ACHN (cell line): ENCODE measurements around the gene KLK5.
"Not testable (repeated sequence)": the region's sequence is repeated elsewhere in the genome, so short reads cannot be mapped to it uniquely, and the experiment has no call there.

ENCODE experiments used
- DNase-seq: peaks from one replicate; pipeline ENCODE4 v3.0.0-alpha.2; 2015
- in situ Hi-C: cut with HindIII; loops from 2 replicates; pipeline ENCODE4 v1.10.0; 2017; ENCODE audit warnings: low sequenced_read_pairs, low pct_ligation_motif_present, low pct_unique_long_range_greater_than_20kb

KLK5 gene

DNA sequence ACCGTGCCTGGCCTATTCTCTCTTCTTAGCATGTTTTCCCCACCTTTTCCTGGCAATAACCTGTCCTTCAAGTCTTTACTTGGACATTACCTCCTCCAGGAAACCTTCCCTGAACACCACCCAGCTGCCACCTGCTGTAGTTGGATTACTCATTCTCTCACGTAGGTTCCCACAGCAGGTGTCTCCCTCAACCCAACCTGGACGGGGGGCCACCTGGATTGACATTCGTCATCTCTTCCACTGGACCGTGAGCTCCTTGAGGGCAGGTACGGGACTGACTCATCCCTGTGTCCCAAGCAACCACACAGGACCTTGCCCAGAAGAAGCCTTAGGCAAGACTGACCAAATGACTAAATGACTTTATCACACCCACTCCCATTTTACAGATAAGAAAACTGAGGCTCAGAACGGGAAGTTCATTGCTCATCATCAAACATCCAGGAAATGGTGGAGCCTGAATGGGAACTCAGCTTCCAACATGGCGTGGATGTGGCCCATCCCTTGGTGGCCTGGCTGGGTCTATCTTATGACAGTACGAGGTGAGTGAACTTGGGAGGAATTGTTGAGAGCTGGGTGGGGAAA is 20.0 kb upstream of the KLK5 start:
- in situ Hi-C loops = no loop called here
- no peak for DNase-seq

DNA sequence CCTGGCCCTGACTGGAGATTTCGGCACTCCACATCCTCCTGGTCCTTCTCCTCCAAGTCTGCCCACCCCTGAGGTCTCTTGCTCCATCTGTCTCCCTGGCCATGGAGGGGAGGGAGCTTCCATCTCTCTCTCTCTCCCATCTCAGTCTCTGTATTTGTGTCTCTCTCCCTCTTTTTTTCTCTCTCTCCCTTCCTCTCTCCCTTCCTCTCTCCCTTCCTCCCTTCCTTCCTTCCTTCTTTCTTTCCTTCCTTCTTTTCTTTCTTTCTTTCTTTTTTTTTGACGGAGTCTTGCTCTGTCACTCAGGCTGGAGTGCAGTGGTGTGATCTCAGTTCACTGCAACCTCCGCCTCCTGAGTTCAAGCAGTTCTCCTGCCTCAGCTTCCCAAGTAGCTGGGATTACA is 17.0 kb upstream of the KLK5 start:
- DNase-seq, in situ Hi-C loops: not testable (repeated sequence)

DNA sequence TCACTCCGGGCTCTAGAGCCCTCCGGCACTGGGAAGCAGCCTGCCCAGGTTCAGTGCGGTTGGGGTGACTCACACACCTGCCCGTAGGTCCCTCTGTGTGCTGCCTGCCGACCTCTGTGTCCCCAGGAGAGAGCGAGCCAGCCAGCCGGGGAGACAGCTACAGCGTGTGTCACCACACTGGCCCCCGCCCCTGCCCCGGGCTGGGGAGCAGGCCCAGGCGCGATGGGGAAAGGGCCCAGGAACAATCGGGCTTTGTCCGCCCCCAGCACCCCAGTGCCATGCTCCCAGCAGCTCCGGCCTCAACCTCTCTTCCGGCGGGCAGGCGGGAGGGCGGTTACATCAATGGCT is 16.5 kb upstream of the KLK5 start, which contains the start of gene KLK6:
TSS of gene KLK6 (minus strand) at position 179 of the 348 bp plus-strand sequence. CDS start 1,487 bp downstream, outside the sequence.
- no peak for DNase-seq
- in situ Hi-C loops = no loop called here

DNA sequence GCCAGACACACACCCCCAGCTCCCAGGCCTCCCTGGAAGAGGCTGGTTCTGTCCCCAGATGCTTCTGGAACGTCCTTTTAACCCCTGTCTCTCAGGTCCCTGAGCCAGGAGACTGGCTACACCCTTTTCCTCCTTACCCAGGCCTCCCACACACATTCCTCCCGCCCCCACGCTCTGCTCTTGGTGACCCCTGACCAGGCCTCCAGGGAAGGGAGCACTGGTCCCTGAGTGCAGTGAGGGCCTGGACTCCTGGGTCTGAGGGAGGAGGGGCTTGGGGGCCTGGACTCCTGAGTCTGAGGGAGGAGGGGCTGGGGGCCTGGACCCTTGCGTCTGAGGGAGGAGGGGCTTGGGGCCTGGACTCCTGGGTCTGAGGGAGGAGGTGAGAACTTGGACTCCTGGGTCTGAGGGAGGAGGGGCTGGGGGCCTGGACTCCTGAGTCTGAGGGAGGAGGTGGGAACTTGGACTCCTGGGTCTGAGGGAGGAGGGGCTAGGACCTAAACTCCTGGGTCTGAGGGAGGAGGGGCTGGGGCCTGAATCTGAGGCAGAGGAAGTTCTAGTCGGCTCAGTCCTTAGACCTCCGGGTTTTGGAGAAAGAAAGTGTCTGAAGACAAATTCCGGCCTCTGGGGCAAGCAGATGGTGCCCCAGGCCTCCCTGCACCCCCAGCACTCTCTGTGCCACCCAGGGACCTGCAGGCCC is 16.0 kb upstream of the KLK5 start:
- in situ Hi-C loops = no loop called here
- DNase-seq = no peak

DNA sequence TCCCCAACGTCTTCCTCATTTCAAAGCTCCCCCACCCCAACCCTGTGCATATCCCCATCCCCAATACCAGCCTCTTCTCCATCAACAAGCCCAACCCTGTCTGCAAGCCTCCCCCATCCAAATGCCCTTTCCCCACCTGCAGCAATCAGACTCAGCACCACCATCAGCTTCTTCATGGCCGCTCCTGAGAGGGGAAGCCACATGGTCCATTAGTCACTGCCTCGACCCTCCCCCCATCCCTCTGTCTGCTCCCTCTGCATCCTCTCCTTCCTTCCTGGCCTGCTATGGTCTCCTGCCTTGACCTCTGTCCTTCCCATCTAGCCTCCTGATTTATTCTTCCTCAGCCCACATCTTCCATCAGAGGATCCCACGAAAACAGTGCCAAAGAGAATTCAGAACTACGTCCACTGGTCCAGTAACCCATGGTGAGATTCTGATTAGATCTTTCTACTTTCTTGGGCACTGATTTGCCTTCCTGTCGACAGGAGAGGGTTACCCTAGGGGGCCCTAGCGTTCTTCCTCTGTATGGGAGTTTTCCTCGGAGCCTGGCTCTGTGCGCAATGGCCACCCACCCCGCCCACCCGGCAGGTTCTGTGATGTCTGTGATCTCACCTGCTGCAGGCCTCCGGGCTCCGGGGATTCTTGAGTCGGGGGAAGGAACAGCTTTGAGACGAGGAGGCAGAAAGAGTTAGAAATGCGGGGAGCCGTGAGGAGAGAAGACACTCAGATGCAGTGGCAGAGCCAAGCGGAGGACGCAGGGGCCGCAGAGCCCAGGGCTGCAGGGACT is 15.3 kb upstream of the KLK5 start:
- in situ Hi-C loops = no loop called here
- no peak for DNase-seq

DNA sequence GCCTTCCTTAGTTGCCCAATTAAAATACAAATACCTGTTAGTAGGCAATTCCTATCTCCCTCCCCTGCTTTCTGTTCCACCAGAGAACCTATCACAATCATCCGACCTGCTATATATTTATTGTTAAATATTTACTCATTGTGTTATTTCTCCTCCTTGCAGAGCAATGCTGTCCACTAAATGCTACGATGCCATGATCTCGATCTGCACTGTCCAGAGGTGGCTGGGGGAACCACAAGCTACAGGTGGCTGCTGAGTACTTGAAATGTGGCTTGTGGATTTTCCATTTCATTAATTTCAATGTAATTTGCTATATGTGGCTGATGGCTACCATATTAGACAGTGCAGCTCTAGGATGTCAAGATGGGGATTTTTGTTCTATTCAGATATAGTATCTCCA is 11.4 kb upstream of the KLK5 start:
- in situ Hi-C loops = no loop called here
- DNase-seq = no peak

DNA sequence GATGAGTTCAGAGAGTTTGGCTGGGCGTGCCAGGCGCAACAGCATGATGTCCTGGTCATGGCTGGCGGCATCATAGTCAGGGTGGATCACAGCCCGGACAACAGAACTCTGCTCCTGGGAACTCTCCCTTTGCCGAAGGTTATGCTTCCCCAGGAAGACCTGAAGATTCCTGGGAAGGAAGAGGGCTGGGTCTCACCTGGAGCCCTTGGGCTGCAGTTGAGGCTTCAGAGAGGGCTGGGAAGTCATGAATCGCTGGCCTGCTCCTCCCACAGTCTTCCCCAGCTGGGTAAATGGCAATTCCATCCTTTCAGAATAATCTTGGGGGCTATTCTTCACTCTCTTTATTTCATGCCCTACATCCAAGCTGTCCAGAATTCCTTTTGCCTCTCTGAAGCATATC is 10.5 kb upstream of the KLK5 start:
- no peak for DNase-seq
- in situ Hi-C loops = no loop called here

DNA sequence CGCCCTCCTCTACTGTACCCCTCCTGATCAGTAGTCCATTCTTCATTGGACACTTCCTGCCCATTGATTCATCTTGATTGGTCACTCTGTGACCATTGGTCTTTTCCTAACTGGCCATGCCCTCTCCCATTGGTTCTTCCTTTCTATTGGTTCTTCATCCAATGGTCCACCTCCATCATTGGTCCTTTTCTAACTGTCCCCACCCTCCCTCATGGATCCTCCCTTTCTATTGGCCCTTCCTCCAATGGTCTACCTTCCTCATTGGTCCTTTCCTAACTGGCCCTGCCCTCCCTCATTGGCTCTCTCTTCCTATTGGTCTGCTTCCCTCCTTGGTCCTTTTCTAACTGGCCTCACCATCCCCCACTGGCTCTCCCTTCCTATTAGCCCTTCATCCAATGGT is 9.4 kb upstream of the KLK5 start:
- in situ Hi-C loops = no loop called here
- no peak for DNase-seq

DNA sequence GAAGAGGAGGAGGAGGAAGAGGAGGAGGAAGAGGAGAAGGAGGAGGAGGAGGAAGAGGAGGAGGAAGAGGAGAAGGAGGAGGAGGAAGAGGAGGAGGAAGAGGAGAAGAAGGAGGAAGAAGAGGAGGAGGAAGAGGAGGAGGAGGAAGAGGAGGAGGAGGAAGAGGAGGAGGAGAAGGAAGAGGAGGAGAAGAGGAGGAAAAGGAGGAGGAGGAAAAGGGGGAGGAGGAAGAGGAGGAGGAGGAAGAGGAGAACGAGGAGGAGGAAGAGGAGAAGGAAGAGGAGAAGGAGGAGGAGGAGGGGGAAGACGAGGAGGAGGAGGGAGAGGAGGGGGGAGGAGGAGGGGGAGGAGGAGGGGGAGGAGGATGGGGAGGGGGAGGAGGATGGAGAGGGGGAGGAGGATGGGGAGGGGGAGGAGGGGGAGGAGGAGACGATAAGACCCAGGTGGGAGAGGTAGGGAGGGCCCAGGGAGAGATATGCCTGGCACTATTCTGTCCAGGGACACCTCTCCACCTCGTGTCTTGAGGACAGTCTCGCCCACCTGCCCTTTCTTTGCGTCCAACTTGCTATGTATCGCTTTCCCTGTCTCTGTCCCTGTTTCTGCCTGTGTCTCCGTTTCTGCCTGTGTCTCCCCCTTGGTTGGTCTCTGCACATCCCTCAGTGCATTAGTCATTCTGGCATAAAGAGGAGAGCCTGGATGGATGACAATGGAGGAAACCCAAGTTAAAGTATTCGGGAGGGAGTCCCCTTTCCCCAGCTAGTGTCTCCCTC is 7.1 kb upstream of the KLK5 start:
- no peak for DNase-seq
- in situ Hi-C loops = no loop called here

DNA sequence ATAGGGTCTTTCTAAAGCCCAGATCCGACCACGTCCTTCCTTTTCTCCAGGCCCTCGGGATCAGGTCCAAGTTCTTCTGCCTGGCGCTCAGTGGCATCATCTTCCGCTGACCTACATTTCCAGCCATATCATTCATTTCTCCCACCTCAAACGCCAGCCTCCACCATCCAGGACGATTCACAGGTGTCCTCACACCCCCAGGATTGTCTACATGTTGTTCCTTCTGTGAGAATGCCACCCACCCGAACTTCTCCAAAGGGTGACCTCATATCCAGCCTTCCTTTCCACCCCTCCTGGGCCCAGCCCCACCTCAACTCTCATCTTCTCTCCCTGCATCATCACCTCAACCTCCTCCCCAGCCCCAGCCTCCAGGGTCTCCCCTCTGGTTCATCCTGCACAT is 4.7 kb upstream of the KLK5 start:
- DNase-seq = no peak
- in situ Hi-C loops = no loop called here

DNA sequence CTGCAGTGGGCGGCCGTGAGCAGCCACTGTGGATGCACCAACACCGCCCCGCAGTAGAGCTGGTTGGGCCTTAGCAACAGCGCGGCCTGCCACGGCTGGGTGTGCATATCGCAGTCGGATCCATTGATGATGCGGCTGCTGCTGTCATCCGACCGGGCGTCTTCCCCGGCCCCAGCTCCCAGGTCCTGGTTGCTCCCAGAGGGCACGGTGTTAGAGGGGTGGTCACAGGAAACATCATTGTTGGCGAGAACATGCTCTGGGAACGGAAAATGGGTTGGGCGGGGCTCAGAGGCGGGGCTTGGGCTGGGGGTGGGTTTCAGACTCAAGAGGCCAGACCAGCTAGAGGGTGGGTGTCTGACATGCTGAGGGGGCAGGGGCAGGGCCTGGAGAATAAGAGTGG is 3.0 kb downstream of the KLK5 start:
- DNase-seq = no peak
- in situ Hi-C loops = no loop called here

DNA sequence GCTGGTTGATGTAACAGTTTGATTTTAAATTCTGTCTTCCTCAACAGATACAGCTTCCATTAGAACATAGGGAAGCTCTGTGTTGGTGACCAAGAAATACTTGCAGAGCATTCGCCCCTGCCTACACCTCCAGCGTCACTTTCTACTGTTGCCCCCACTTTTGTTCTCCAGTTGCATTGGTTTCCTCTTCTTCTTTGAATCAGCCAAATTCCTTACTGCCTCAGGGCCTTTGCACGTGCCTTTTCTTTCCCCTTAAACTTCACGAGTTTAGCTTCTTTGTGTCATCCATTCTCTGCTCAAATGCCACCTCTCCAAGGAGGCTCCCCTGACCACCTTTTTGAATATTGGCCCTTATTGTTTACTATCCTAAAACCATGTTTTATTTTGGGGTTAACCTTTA is 5.7 kb downstream of the KLK5 start:
- in situ Hi-C loops = no loop called here

DNA sequence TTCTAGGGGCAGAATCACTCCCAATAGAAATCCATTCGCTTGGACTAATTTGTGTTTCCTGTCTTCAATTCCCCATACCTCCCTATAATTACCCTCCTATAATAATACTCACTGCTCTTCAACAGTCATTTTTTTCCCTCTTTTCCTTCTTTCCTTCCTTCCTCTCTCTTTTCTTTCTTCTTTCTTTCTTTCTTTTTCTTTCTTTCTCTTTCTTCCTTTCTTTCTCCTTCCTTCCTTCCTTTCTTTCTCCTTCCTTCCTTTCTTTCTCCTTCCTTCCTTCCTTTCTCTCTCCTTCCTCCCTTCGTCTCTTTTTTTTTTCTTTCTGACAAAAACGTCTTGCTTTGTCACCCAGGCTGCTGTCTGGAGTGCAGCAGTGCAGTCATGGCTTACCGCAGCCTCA is 8.0 kb downstream of the KLK5 start:
- in situ Hi-C loops = no loop called here
- DNase-seq = no peak

More for the DNA sequence above, 5.7 kb downstream of the KLK5 start:
- no peak for DNase-seq

DNA sequence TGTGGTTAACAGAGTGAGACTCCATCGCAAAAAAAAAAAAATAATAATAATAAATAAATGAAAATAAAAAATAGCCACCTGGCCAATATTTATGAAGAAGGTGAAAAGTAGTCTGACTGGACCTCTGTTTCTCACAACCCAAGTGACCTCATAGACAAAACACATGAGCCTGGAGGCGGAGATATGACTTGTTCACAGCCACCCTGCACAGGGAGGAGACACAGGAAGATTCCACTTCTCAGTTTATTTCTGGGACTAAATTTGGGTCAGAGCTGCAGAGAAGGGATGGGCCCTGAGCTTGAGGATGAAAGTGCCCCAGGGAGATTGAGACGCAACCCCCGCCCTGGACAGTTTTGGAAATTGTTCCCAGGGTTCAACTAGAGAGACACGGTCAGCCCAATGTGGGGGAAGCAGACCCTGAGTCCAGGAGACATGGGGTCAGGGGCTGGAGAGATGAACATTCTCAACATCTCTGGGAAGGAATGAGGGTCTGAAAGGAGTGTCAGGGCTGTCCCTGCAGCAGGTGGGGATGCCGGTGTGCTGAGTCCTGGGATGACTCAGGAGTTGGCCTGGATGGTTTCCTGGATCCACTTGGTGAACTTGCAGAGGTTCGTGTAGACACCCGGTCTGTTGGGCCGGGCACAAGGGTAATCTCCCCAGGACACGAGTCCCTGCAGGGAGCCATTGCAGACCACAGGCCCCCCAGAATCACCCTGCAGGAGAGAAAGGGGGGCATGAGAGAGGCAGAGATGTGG is 9.6 kb downstream of the KLK5 start:
- in situ Hi-C loops = no loop called here

DNA sequence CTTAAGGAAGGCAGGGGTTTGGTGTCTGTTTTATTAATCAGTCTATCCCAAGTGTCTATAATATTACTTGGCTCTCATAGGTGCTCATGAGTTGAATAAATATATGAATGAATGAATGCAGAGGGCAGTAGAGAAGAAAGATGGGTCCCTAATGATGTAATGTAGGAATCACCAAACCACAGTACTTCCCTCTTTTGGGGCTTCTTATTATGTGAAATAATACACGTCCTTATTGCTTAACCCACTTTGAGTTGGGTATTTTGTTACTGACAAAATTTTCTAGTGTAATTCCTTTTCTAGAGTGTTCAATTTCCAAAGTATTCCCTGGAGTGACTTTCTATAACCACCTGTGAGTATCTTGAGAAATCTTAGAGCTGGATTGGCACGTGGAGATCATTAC is 13.2 kb downstream of the KLK5 start:
- in situ Hi-C loops = no loop called here
- DNase-seq = no peak

More for the DNA sequence above, 9.6 kb downstream of the KLK5 start:
- no peak for DNase-seq

DNA sequence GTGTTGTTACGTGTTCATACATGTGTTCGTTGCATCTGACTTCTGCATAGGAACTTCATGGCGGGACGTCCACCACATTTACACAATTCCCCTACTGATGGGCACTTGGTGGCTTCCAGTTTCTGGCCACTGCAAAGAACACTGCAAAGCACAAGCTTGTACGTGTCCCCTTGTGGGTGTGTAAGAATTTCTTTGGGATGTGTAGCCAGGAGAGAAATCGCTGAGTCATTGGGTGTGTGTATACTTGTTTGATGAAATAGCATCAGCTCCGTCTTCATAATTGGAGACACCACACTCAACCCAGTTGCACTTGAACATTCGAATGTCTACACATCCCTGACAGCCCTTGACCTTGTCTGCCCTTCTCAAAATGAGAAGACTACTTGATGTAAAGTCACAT is 19.2 kb downstream of the KLK5 start:
- DNase-seq = no peak
- in situ Hi-C loops = no loop called here

DNA sequence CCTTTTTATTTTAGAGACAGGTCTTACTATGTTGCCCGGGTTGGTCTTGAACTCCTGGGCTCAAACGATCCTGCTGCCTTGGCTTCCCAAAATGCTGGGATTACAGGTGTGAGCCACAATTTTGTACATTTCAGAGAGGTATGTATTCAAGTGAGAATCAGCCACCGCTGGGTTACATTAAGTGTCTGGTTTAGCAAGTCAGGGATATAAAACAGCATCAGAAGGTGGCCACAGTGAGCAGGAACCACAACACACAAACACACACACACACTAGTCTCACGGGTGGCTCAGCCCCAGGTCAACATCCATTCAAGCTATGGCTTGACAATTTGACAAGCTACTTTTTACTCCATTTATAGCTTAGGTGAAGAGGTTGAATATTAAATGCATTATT is 20.2 kb downstream of the KLK5 start:
- no peak for DNase-seq
- in situ Hi-C loops = no loop called here

DNA sequence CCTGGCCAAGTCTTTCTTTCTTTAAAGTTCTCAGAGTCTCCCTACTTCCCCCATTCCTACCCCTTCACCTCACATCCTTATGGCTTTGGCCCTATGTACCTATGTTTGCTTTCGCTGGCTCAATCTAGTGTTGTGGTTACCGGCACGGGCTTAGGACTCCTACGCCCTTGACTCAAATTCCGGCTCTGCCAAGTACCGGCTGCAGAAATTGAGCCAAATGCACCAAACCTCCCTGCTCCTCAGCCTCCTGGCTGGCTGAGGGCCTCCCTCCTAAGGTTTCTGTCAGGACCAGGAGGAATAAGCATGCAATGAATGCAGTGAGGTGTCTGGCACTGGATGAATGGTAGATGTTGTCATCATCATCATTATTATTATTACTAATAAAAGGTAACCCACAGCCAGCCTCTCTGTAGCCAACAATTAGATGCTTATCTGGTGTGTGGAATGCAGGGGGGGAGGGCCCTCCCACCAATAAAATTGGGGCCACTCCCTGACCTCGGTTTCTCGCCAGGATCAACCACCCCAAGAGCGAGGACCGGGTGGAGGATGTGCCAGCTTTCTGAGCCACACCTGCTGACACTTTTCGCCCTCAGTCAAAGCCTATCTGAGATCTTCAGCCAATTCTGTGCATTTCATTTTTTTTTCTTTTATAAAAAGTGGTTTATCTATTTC is 20.7 kb downstream of the KLK5 start:
- in situ Hi-C loops = no loop called here
- no peak for DNase-seq
